HepG2 (cell line): ENCODE results near the gene SLTM. TPM values are rescaled to one million over a fixed set of nuclear protein-coding genes. Genes with fewer than 3 reads are reported as not detected.

Experiments
- AHR ChIP-seq: IDR thresholded peaks from 2 replicates; pipeline ENCODE4 v1.6.1; 2018; ENCODE audit warnings: missing genetic modification reagents, missing compliant biosample characterization
- AKNA ChIP-seq: sonication (generic); formaldehyde crosslinking; IDR thresholded peaks from 2 replicates; pipeline ENCODE4 v1.4.0; 2020; ENCODE audit warnings: missing genetic modification reagents, borderline replicate concordance
- ARID5B ChIP-seq: IDR thresholded peaks from 2 replicates; pipeline ENCODE4 v1.4.0; 2020; ENCODE audit warnings: mild to moderate bottlenecking, missing genetic modification reagents
- FOXM1 ChIP-seq: sonication (generic); formaldehyde crosslinking; IDR thresholded peaks from 2 replicates; pipeline ENCODE4 v1.5.0; 2020; ENCODE audit warnings: missing genetic modification reagents
- GPBP1L1 ChIP-seq: sonication (generic); formaldehyde crosslinking; IDR thresholded peaks from 2 replicates; pipeline ENCODE4 v1.5.0; 2020; ENCODE audit warnings: mild to moderate bottlenecking, missing genetic modification reagents
- KDM1A ChIP-seq: IDR thresholded peaks from 2 replicates; pipeline ENCODE4 v1.6.1; 2016; ENCODE audit warnings: missing compliant biosample characterization
- PREB ChIP-seq: sonication (generic); formaldehyde crosslinking; IDR thresholded peaks from 2 replicates; pipeline ENCODE4 v1.4.0; 2020; ENCODE audit warnings: missing genetic modification reagents
- SKI ChIP-seq: fragments of 450-650 bp; IDR thresholded peaks from one replicate; pipeline ENCODE4 v1.6.1; 2018; ENCODE audit warnings: mild to moderate bottlenecking; ENCODE audit not compliant: partially characterized antibody
- TERF1 ChIP-seq: sonication (generic); formaldehyde crosslinking; IDR thresholded peaks from 2 replicates; pipeline ENCODE4 v1.8.0; 2022; ENCODE audit warnings: mild to moderate bottlenecking, missing genetic modification reagents, moderate library complexity
- ZNF282 ChIP-seq: fragments of 450-650 bp; IDR thresholded peaks from 2 replicates; pipeline ENCODE4 v1.6.1; 2018; ENCODE audit not compliant: partially characterized antibody
- ZNF746 ChIP-seq: sonication (generic); formaldehyde crosslinking; IDR thresholded peaks from 2 replicates; pipeline ENCODE4 v1.8.0; 2022; ENCODE audit warnings: mild to moderate bottlenecking, missing genetic modification reagents
- polyA plus RNA-seq, 8 experiments: library from polyadenylated mRNA; depleted of rRNA in 3 of 8; stranded (reverse) in 7 of 8; unstranded in 1 of 8; fragments of >200 nt; fragmentation: Illumina TruSeq in 4 of 8; extraction: Trizol in 4 of 8; gene quantifications; 2 replicates each; pipeline versions ENCODE4 v1.2.1 to v1.2.3, GENCODE V29; 2011 to 2016; ENCODE audit warnings: low read depth in 4 of 8, missing spikeins in 1 of 8, mixed read lengths in 1 of 8; ENCODE audit not compliant: insufficient read depth in 1 of 8
- total RNA-seq, 5 experiments: library from RNA; depleted of rRNA; stranded (reverse); fragments of >200 nt; fragmentation: Illumina TruSeq; extraction: Trizol; gene quantifications; 2 replicates each; pipeline ENCODE4 v1.2.3, GENCODE V29; 2016; ENCODE audit warnings: low read depth in 1 of 5

SLTM gene
- total and polyA plus RNA-seq, 2 of the 13 experiments (the other 11 are each of a cell fraction or from before 2014, with no cell fraction given) = 22.0 to 64.2 TPM

GRCh38 chr15:58864602-58865424, 68.7 kb downstream of the SLTM start (continued):
- TF ChIP-seq ARID5B (CRISPR knock-in tag) = no peak
- no peak for TF ChIP-seq FOXM1 (CRISPR knock-in tag)
- TF ChIP-seq KDM1A = no peak
- TF ChIP-seq TERF1 (CRISPR knock-in tag) = no peak
- TF ChIP-seq SKI = peak; percentile 66
- no peak for TF ChIP-seq PREB
- peak; percentile 43; the same call in 1 of the 2 replicates for TF ChIP-seq AHR (CRISPR knock-in tag)
- no peak for TF ChIP-seq AKNA
- TF ChIP-seq ZNF282 = no peak
- peak; percentile 60; the same call in 1 of the 2 replicates for TF ChIP-seq ZNF746 (CRISPR knock-in tag)
- no peak for TF ChIP-seq GPBP1L1 (CRISPR knock-in tag)
